Testis (tissue), 2 donors: ENCODE data around the gene LPP.

Experiments used
- POLR2A ChIP-seq: fragments of 450-650 bp; IDR thresholded peaks from one replicate; pipeline ENCODE4 v1.6.1; 2017; ENCODE audit warnings: antibody characterized with exemption, mild to moderate bottlenecking, moderate library complexity
- TF ChIP-seq, protein P1 (sequence below), 3 experiments: fragments of 450-650 bp in 2 of 3; fragments of 200-600 bp in 1 of 3; sonication (generic) in 1 of 3; IDR thresholded peaks; one replicate each; pipeline ENCODE4 v1.5.1; 2016 to 2019; ENCODE audit warnings: antibody characterized with exemption in 3 of 3, mild to moderate bottlenecking in 2 of 3, moderate library complexity in 1 of 3

DNA sequence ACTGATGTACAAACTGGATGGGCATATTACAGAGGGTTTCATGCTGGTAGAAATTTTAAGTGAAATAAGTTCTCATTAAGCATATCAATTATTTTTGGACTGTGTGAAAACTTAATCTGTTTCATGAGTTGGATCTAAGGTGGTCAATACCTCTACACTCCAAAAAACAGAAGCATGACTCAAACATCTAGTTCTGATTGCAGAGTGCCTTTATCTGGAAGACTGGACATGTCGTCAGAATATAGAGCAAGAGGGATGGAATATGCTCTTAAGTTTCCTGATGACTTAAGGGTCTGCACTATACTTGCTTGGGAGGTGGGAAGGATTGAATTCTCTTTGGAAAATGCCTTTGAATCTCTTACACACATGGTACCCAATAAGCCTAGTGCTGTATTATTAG is 138.3 kb downstream of the LPP start:
- TF ChIP-seq, protein P1, sequence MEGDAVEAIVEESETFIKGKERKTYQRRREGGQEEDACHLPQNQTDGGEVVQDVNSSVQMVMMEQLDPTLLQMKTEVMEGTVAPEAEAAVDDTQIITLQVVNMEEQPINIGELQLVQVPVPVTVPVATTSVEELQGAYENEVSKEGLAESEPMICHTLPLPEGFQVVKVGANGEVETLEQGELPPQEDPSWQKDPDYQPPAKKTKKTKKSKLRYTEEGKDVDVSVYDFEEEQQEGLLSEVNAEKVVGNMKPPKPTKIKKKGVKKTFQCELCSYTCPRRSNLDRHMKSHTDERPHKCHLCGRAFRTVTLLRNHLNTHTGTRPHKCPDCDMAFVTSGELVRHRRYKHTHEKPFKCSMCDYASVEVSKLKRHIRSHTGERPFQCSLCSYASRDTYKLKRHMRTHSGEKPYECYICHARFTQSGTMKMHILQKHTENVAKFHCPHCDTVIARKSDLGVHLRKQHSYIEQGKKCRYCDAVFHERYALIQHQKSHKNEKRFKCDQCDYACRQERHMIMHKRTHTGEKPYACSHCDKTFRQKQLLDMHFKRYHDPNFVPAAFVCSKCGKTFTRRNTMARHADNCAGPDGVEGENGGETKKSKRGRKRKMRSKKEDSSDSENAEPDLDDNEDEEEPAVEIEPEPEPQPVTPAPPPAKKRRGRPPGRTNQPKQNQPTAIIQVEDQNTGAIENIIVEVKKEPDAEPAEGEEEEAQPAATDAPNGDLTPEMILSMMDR (IDR thresholded peaks at IDR 0.05): no peak
- TF ChIP-seq POLR2A: no peak
